ENCODE results near the gene FGR. TPM values are rescaled to one million over a fixed set of nuclear protein-coding genes. Genes with fewer than 3 reads are reported as not detected.
A peak's percentile ranks its signal among the peaks of the same experiment; 100 is the strongest.

Gene FGR
- total and polyA plus RNA-seq, 2 of the 13 experiments (the other 11 are each of a cell fraction or from before 2014, with no cell fraction given) = not detected

DNA sequence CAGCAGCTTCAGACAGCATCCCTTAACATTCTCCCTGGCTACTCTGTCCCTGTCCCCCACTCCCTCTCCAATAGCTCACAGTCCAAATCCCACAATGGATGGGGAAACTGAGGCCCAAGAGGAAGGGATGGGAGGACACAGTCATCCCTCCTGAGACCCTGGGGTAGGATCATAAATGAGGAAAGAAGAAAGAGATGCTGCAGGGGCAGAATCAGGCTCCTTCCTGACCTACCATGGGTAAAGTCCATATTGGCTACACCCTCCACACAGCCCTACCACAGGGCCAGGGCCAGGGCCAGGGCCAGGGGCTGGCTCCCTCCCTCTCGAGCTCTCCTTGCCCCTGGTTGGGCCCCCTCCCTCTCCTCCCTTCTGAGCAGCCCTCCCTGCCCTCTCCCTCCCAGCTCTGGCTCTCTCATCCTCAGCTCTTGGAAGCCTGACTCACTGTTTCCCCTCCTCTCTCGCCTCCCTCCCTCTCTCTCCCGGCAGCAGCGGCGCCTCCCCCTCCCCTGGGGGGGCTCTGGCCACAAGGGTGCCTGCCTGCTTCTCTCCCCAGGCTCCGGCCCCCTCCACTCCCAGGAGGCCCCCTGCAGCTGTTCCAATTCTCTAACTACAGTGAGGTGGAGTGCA is 36.0 kb downstream of the FGR start (continued):
- TF ChIP-seq, protein P1, sequence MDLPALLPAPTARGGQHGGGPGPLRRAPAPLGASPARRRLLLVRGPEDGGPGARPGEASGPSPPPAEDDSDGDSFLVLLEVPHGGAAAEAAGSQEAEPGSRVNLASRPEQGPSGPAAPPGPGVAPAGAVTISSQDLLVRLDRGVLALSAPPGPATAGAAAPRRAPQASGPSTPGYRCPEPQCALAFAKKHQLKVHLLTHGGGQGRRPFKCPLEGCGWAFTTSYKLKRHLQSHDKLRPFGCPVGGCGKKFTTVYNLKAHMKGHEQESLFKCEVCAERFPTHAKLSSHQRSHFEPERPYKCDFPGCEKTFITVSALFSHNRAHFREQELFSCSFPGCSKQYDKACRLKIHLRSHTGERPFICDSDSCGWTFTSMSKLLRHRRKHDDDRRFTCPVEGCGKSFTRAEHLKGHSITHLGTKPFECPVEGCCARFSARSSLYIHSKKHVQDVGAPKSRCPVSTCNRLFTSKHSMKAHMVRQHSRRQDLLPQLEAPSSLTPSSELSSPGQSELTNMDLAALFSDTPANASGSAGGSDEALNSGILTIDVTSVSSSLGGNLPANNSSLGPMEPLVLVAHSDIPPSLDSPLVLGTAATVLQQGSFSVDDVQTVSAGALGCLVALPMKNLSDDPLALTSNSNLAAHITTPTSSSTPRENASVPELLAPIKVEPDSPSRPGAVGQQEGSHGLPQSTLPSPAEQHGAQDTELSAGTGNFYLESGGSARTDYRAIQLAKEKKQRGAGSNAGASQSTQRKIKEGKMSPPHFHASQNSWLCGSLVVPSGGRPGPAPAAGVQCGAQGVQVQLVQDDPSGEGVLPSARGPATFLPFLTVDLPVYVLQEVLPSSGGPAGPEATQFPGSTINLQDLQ (CRISPR knock-in tag; IDR thresholded peaks at IDR 0.05) = no peak
- TF ChIP-seq, protein P2, sequence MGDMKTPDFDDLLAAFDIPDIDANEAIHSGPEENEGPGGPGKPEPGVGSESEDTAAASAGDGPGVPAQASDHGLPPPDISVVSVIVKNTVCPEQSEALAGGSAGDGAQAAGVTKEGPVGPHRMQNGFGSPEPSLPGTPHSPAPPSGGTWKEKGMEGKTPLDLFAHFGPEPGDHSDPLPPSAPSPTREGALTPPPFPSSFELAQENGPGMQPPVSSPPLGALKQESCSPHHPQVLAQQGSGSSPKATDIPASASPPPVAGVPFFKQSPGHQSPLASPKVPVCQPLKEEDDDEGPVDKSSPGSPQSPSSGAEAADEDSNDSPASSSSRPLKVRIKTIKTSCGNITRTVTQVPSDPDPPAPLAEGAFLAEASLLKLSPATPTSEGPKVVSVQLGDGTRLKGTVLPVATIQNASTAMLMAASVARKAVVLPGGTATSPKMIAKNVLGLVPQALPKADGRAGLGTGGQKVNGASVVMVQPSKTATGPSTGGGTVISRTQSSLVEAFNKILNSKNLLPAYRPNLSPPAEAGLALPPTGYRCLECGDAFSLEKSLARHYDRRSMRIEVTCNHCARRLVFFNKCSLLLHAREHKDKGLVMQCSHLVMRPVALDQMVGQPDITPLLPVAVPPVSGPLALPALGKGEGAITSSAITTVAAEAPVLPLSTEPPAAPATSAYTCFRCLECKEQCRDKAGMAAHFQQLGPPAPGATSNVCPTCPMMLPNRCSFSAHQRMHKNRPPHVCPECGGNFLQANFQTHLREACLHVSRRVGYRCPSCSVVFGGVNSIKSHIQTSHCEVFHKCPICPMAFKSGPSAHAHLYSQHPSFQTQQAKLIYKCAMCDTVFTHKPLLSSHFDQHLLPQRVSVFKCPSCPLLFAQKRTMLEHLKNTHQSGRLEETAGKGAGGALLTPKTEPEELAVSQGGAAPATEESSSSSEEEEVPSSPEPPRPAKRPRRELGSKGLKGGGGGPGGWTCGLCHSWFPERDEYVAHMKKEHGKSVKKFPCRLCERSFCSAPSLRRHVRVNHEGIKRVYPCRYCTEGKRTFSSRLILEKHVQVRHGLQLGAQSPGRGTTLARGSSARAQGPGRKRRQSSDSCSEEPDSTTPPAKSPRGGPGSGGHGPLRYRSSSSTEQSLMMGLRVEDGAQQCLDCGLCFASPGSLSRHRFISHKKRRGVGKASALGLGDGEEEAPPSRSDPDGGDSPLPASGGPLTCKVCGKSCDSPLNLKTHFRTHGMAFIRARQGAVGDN (CRISPR knock-in tag; IDR thresholded peaks at IDR 0.05) = peak; percentile 46; the same call in 1 of the 2 replicates
- no peak for TF ChIP-seq STAG1 (CRISPR knock-in tag; IDR thresholded peaks at IDR 0.05)
- TF ChIP-seq PCBP1 (IDR thresholded peaks at IDR 0.05; ENCODE audit: borderline replicate concordance, low read depth, low read length) = no peak
- TF ChIP-seq, protein P3, sequence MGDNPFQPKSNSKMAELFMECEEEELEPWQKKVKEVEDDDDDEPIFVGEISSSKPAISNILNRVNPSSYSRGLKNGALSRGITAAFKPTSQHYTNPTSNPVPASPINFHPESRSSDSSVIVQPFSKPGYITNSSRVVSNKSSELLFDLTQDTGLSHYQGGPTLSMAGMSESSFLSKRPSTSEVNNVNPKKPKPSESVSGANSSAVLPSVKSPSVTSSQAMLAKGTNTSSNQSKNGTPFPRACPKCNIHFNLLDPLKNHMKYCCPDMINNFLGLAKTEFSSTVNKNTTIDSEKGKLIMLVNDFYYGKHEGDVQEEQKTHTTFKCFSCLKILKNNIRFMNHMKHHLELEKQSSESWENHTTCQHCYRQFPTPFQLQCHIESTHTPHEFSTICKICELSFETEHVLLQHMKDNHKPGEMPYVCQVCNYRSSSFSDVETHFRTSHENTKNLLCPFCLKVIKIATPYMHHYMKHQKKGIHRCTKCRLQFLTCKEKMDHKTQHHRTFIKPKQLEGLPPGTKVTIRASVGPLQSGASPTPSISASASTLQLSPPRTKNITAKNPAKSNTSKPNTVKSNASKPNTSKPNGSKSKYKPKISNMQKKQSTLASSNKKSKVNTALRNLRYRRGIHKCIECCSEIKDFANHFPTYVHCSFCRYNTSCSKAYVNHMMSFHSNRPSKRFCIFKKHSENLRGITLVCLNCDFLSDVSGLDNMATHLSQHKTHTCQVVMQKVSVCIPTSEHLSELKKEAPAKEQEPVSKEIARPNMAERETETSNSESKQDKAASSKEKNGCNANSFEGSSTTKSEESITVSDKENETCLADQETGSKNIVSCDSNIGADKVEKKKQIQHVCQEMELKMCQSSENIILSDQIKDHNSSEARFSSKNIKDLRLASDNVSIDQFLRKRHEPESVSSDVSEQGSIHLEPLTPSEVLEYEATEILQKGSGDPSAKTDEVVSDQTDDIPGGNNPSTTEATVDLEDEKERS (CRISPR knock-in tag; IDR thresholded peaks at IDR 0.05) = no peak
- TF ChIP-seq ZSCAN25 (CRISPR knock-in tag; IDR thresholded peaks at IDR 0.05) = peak; percentile 61; the same call in 1 of the 2 replicates
- TF ChIP-seq, protein P4, sequence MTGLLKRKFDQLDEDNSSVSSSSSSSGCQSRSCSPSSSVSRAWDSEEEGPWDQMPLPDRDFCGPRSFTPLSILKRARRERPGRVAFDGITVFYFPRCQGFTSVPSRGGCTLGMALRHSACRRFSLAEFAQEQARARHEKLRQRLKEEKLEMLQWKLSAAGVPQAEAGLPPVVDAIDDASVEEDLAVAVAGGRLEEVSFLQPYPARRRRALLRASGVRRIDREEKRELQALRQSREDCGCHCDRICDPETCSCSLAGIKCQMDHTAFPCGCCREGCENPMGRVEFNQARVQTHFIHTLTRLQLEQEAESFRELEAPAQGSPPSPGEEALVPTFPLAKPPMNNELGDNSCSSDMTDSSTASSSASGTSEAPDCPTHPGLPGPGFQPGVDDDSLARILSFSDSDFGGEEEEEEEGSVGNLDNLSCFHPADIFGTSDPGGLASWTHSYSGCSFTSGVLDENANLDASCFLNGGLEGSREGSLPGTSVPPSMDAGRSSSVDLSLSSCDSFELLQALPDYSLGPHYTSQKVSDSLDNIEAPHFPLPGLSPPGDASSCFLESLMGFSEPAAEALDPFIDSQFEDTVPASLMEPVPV (CRISPR knock-in tag; IDR thresholded peaks at IDR 0.05) = 0 out of 2 replicates have a peak, but pooled peaks have one; percentile 33
